AG04449 (cell line): ENCODE data around the gene MPC1L.

ENCODE experiments used
- CTCF ChIA-PET: fragments of 350-600 bp; formaldehyde crosslinking; extraction: SDS; loops from one replicate; lab custom pipeline; 2021; ENCODE audit warnings: antibody characterized with exemption; lab: Yijun Ruan, JAX
- POLR2A ChIA-PET: fragments of 400-600, 350-600 bp; formaldehyde crosslinking; extraction: SDS; loops from one replicate; lab custom pipeline; 2020; ENCODE audit warnings: antibody characterized with exemption, inconsistent platforms; lab: Yijun Ruan, JAX
- DNase-seq: peaks from one replicate; pipeline ENCODE4 v3.0.0-alpha.2; 2010; ENCODE audit warnings: low read depth, low spot score
- H3K4me3 ChIP-seq: 2 replicates; pipeline ENCODE4 v1.5.1; 2011; ENCODE audit warnings: low read depth, mild to moderate bottlenecking, control low read depth, low read length
- CTCF ChIP-seq: IDR thresholded peaks from one replicate; pipeline ENCODE4 v1.5.1; 2011; ENCODE audit warnings: mild to moderate bottlenecking, moderate library complexity, low read length, control low read depth, inconsistent platforms; ENCODE audit not compliant: insufficient read depth; ENCODE audit errors: missing control alignments

MPC1L gene

GRCh38 chrX:40653535-40653934, 30.3 kb downstream of the MPC1L start:
- ChIA-PET POLR2A (no interaction called here), CTCF (interaction anchor here (2.5 to 4.9 kb wide), 3 partner anchors 9 to 462 kb away, joined by 6 to 42 read pairs (median 34); no protein-coding TSS in a partner anchor)
- H3K4me3 ChIP-seq, result no peak overlapping the region
- TF ChIP-seq CTCF, result no peak
- DNase-seq, result no peak

- DNase-seq, result no peak
- H3K4me3 ChIP-seq, result no peak overlapping the region
- ChIA-PET CTCF (interaction anchor here (4.9 kb wide), 1 partner anchor 8 kb away, joined by 42 read pairs; no protein-coding TSS in a partner anchor), POLR2A (no interaction called here)
- TF ChIP-seq CTCF, result no peak
Observed at GRCh38 chrX:40660381-40660780, 37.2 kb downstream of the MPC1L start.

DNA sequence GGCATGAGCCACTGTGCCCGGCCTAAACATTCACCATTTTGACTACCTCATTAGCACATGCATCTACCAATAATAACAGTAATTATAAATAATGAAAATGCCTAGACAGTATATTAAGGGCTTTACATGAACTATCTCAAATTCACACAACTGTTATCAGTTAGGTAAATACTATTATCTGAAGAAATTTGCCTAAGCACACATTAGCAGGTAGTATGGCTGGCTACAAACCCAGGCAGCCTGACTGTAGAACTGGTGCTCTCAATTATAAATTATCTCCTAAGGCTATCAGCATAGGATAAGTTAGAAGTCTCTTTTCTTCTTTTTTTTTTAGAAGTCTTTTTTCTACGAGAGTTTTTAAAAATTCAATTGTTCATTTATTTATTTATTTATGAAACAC, 38.3 kb downstream of the MPC1L start:
- H3K4me3 ChIP-seq, result no peak overlapping the region
- CTCF ChIA-PET, result interaction anchor here (4.9 kb wide), 1 partner anchor 10 kb away, joined by 42 read pairs; no protein-coding TSS in a partner anchor

GRCh38 chrX:40663078-40663740, 40.0 kb downstream of the MPC1L start:
- ChIA-PET POLR2A (no interaction called here), CTCF (interaction anchor here (0.9 to 4.9 kb wide), 2 partner anchors 11 to 119 kb away, joined by 3 to 42 read pairs; no protein-coding TSS in a partner anchor)
- no peak for DNase-seq
- no peak for TF ChIP-seq CTCF
- no peak overlapping the region for H3K4me3 ChIP-seq

More for the DNA sequence above, 38.3 kb downstream of the MPC1L start:
- no peak for TF ChIP-seq CTCF
- POLR2A ChIA-PET, result no interaction called here
- no peak for DNase-seq

GRCh38 chrX:40663880-40664630, 40.8 kb downstream of the MPC1L start:
- DNase-seq, result no peak
- CTCF ChIA-PET, result interaction anchor here (0.9 to 4.9 kb wide), 3 partner anchors 12 to 120 kb away, joined by 3 to 42 read pairs (median 3); no protein-coding TSS in a partner anchor
- POLR2A ChIA-PET, result no interaction called here
- no peak overlapping the region for H3K4me3 ChIP-seq
- peak; percentile 24 for TF ChIP-seq CTCF

- no peak for TF ChIP-seq CTCF
- POLR2A ChIA-PET, result no interaction called here
- CTCF ChIA-PET, result no interaction called here
- DNase-seq, result no peak
- H3K4me3 ChIP-seq, result no peak overlapping the region
Observed at GRCh38 chrX:40671126-40671525, 47.9 kb downstream of the MPC1L start.
